Naive B cell (primary cell): ENCODE results near the gene IFITM1. TPM values are rescaled to one million over a fixed set of nuclear protein-coding genes. Genes with fewer than 3 reads are reported as not detected.
"Not testable (repeated sequence)": the region's sequence is repeated elsewhere in the genome, so short reads cannot be mapped to it uniquely, and the experiment has no call there.

Experiments used
- ATAC-seq, 2 donors: fragments of 150-1000 bp; cut with Tn5 transposase; 2 replicates each; pipeline ENCODE4 v1.10.0; 2021; ENCODE audit warnings: low read depth in 2 of 2, mild to moderate bottlenecking in 2 of 2, moderate library complexity in 2 of 2
- DNase-seq: peaks from one replicate; pipeline ENCODE4 v3.0.0; 2022
- H3K27ac Mint-ChIP-seq, 6 donors: one replicate each; pipeline ENCODE4 v1.8.0; 2020 to 2022; ENCODE audit warnings: mild to moderate bottlenecking in 6 of 6, mixed read lengths in 6 of 6, moderate library complexity in 5 of 6, inconsistent platforms in 2 of 6
- H3K27me3 Mint-ChIP-seq, 3 donors: one replicate each; pipeline ENCODE4 v1.8.0; 2021 to 2022; ENCODE audit warnings: mixed read lengths in 3 of 3, mild to moderate bottlenecking in 1 of 3
- H3K36me3 Mint-ChIP-seq, 2 donors: one replicate each; pipeline ENCODE4 v1.8.0; 2020 to 2022; ENCODE audit warnings: mixed read lengths in 2 of 2, inconsistent platforms in 1 of 2, mild to moderate bottlenecking in 1 of 2
- H3K4me1 Mint-ChIP-seq, 3 donors: one replicate each; pipeline ENCODE4 v1.8.0; 2020 to 2022; ENCODE audit warnings: mixed read lengths in 3 of 3, inconsistent platforms in 1 of 3, mild to moderate bottlenecking in 1 of 3, moderate library complexity in 1 of 3
- H3K4me3 Mint-ChIP-seq, 8 donors: one replicate each; pipeline ENCODE4 v1.8.0; 2020 to 2022; ENCODE audit warnings: mild to moderate bottlenecking in 8 of 8, mixed read lengths in 8 of 8, moderate library complexity in 8 of 8, inconsistent platforms in 2 of 8
- H3K9me3 Mint-ChIP-seq, 7 donors: one replicate each; pipeline ENCODE4 v1.8.0; 2020 to 2022; ENCODE audit warnings: mixed read lengths in 7 of 7, mild to moderate bottlenecking in 5 of 7, inconsistent platforms in 2 of 7, moderate library complexity in 1 of 7
- polyA plus RNA-seq, 6 donors: library from polyadenylated mRNA; unstranded; fragments of 300-500 nt; fragmentation: Illumina TruSeq; gene quantifications; one replicate each; pipeline ENCODE4 v1.2.3, GENCODE V29; 2021; ENCODE audit warnings: low read depth in 6 of 6

The IFITM1 gene
- polyA plus RNA-seq, 6 donors from 2014 or later, result 152 to 299 (median 164) TPM

GRCh38 chr11:285021-285893 lies 28.6 kb upstream of the IFITM1 start:
- peak overlapping the region in 1 of 8 donors; percentile 58 for H3K4me3 Mint-ChIP-seq
- no peak for DNase-seq
- peak overlapping the region in 3 of 6 donors; percentile 32 to 82 (median 33) for H3K27ac Mint-ChIP-seq
- H3K9me3 Mint-ChIP-seq, result no peaks in the 10 kb centered on the region
- ATAC-seq, result no peak
- peaks cover 37 to 47% (median 45%) of the 10 kb centered on the region in 3 donors for H3K4me1 Mint-ChIP-seq
- peaks cover 16 to 65% (median 32%) of the 10 kb centered on the region in 3 donors for H3K27me3 Mint-ChIP-seq
- H3K36me3 Mint-ChIP-seq, result no peaks in the 10 kb centered on the region

- Mint-ChIP-seq H3K27me3 (peaks cover 16 to 62% (median 32%) of the 10 kb centered on the region in 3 donors), H3K4me3 (peak overlapping the region in 1 of 8 donors; percentile 75), H3K9me3 (no peaks in the 10 kb centered on the region), H3K27ac (no peak overlapping the region), H3K4me1 (peaks cover 35 to 45% (median 43%) of the 10 kb centered on the region in 3 donors), H3K36me3 (peaks cover 0 to 2% of the 10 kb centered on the region in 2 donors)
- ATAC-seq (no peak), DNase-seq (no peak)
These were observed 28.0 kb upstream of the IFITM1 start for GRCh38 chr11:285894-286220.

GRCh38 chr11:286977-287820 lies 26.6 kb upstream of the IFITM1 start:
- H3K36me3 Mint-ChIP-seq, ATAC-seq, H3K9me3 Mint-ChIP-seq, DNase-seq: not testable (repeated sequence)
- peak overlapping the region in 3 of 6 donors; percentile 3 to 90 (median 88) for H3K27ac Mint-ChIP-seq
- H3K4me1 Mint-ChIP-seq, result peaks cover 21 to 36% (median 32%) of the 10 kb centered on the region in 3 donors
- peak overlapping the region; percentile 79 to 93 (median 86) for H3K4me3 Mint-ChIP-seq
- H3K27me3 Mint-ChIP-seq, result peaks cover 11 to 49% (median 24%) of the 10 kb centered on the region in 3 donors

GRCh38 chr11:287821-288477 lies 25.9 kb upstream of the IFITM1 start:
- peaks cover 15 to 28% (median 27%) of the 10 kb centered on the region in 3 donors for H3K4me1 Mint-ChIP-seq
- peaks cover 0 to 10% of the 10 kb centered on the region in 2 donors for H3K36me3 Mint-ChIP-seq
- DNase-seq (no peak), ATAC-seq (peak in 1 of 2 donors; percentile 4)
- H3K4me3 Mint-ChIP-seq, result peak overlapping the region; percentile 84 to 93 (median 88)
- peak overlapping the region in 5 of 6 donors; percentile 63 to 95 (median 86) for H3K27ac Mint-ChIP-seq
- no peaks in the 10 kb centered on the region for H3K9me3 Mint-ChIP-seq
- peaks cover 11 to 41% (median 17%) of the 10 kb centered on the region in 3 donors for H3K27me3 Mint-ChIP-seq

GRCh38 chr11:288478-289397 lies 25.1 kb upstream of the IFITM1 start, which contains the start of gene PGGHG:
Gene PGGHG (plus strand): TSS chr11:289126. CDS start chr11:289817, 691 bp downstream.
- Mint-ChIP-seq H3K9me3 (no peaks in the 10 kb centered on the region), H3K27me3 (peaks cover 6 to 33% (median 15%) of the 10 kb centered on the region in 3 donors), H3K4me1 (peaks cover 15 to 27% (median 27%) of the 10 kb centered on the region in 3 donors), H3K4me3 (peak within 1 kb of the TSS; percentile 85 to 93 (median 88)), H3K27ac (peak within 1 kb of the TSS; percentile 63 to 95 (median 87)), H3K36me3 (peaks cover 0 to 10% of the 10 kb centered on the region in 2 donors)
- DNase-seq, result peak; percentile 55
- peak; percentile 75 to 76 for ATAC-seq

- H3K27me3 Mint-ChIP-seq, result peaks cover 5 to 30% (median 15%) of the 10 kb centered on the region in 3 donors
- peaks cover 0 to 10% of the 10 kb centered on the region in 2 donors for H3K36me3 Mint-ChIP-seq
- peak overlapping the region; percentile 76 to 91 (median 84) for H3K4me3 Mint-ChIP-seq
- DNase-seq (no peak), ATAC-seq (peak; percentile 50 to 56)
- peak overlapping the region in 5 of 6 donors; percentile 53 to 88 (median 79) for H3K27ac Mint-ChIP-seq
- H3K9me3 Mint-ChIP-seq, result no peaks in the 10 kb centered on the region
- H3K4me1 Mint-ChIP-seq, result peaks cover 15 to 27% (median 27%) of the 10 kb centered on the region in 3 donors
These were observed 24.5 kb upstream of the IFITM1 start for GRCh38 chr11:289398-289711.

- peak overlapping the region; percentile 53 to 88 (median 78) for H3K27ac Mint-ChIP-seq
- DNase-seq, result no peak
- peak overlapping the region; percentile 76 to 91 (median 84) for H3K4me3 Mint-ChIP-seq
- peaks cover 5 to 27% (median 14%) of the 10 kb centered on the region in 3 donors for H3K27me3 Mint-ChIP-seq
- peaks cover 0 to 10% of the 10 kb centered on the region in 2 donors for H3K36me3 Mint-ChIP-seq
- no peak for ATAC-seq
- no peaks in the 10 kb centered on the region for H3K9me3 Mint-ChIP-seq
- peaks cover 15 to 27% (median 27%) of the 10 kb centered on the region in 3 donors for H3K4me1 Mint-ChIP-seq
These were observed 23.9 kb upstream of the IFITM1 start for GRCh38 chr11:289712-290620.

- Mint-ChIP-seq H3K9me3 (no peaks in the 10 kb centered on the region), H3K36me3 (peaks cover 0 to 10% of the 10 kb centered on the region in 2 donors), H3K4me1 (peaks cover 15 to 27% (median 27%) of the 10 kb centered on the region in 3 donors), H3K27me3 (peaks cover 2 to 20% (median 8%) of the 10 kb centered on the region in 3 donors), H3K27ac (peak overlapping the region in 4 of 6 donors; percentile 49 to 83 (median 74)), H3K4me3 (peak overlapping the region; percentile 33 to 89 (median 78))
- no peak for DNase-seq
- no peak for ATAC-seq
These were observed 23.1 kb upstream of the IFITM1 start for GRCh38 chr11:290621-291231.

- H3K27ac Mint-ChIP-seq, result peak overlapping the region in 1 of 6 donors; percentile 49
- peak overlapping the region in 5 of 8 donors; percentile 10 to 76 (median 32) for H3K4me3 Mint-ChIP-seq
- H3K27me3 Mint-ChIP-seq, result peaks cover 0 to 15% (median 8%) of the 10 kb centered on the region in 3 donors
- peaks cover 15 to 27% (median 27%) of the 10 kb centered on the region in 3 donors for H3K4me1 Mint-ChIP-seq
- no peak for ATAC-seq
- no peaks in the 10 kb centered on the region for H3K9me3 Mint-ChIP-seq
- DNase-seq, result no peak
- peaks cover 0 to 10% of the 10 kb centered on the region in 2 donors for H3K36me3 Mint-ChIP-seq
These were observed 22.3 kb upstream of the IFITM1 start for GRCh38 chr11:291281-292210.
